HL-60/S4 treated with phorbol 12-myristate 13-acetate at 8.2 ng/mL for 4 days and 3 days (cell line): ENCODE data around the gene P2RX5.

Experiments used
- in situ Hi-C: fragments of 300-500 bp; cut with MboI; formaldehyde crosslinking; loops from 2 replicates; pipeline ENCODE4 v1.15.0; 2022; ENCODE audit warnings: low sequenced_read_pairs

P2RX5 gene

DNA sequence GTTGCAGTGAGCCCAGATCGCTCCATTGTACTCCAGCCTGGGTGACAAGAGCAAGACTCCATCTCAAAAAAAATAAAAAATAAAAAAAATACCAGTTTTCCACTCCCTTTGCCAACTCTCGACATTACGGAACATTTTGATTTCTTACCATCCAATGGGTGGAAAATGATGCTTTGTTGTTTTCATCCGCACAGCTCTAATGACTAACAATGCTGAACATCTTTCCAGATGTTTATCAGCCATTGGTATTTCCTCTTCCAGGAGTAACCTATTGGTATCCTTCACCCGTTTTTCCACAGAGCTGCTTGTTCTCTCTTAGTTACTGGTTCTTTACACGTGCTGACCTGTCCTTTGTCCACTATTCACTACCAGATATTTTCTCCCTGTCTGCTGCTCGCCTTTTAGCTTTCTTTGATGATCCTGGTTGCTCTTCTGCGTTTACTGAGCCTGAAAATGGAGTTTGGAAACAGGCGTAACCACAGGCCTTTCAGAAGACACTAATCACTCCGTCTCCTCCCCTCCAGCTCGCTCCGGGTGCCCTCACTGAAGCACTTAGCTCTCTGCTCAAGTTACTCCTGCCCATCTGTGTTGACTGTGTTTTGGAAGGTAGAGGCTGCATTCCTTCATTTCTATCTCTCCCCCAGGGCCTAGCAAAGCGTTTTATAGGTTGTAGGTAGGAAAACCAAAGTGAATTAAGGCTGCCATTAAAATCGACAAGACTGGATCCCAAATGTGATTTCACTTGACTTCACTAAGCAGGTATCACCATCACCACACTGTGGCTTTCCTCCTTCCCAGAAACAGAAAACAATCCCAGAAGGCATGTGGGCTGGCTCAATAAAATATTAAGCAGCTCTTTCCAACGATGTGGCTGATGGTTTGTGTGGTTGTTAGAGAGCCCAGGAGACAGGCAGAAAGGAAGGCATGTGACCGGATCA is 68.9 kb downstream of the P2RX5 start:
- in situ Hi-C loops, result no loop called here
